ENCODE results near the gene LRIG1.

Gene LRIG1

GRCh38 chr3:66493458-66494099 is 7.2 kb downstream of the LRIG1 start:
- Mint-ChIP-seq H3K4me3 (peak overlapping the region in 1 of 3 experiments; percentile 37), H3K4me1 (peaks cover 84% of the 10 kb centered on the region), H3K36me3 (ENCODE audit: low read depth) (no peaks in the 10 kb centered on the region), H3K27me3 (ENCODE audit: low read depth) (peaks cover 9% of the 10 kb centered on the region), H3K9me3 (no peaks in the 10 kb centered on the region), H3K27ac (peak overlapping the region in 2 of 3 experiments; percentile 15 to 75)
- TF ChIP-seq CTCF (IDR thresholded peaks at IDR 0.05; ENCODE audit: unreplicated experiment in 3 of 3): no peak

- no peak for TF ChIP-seq CTCF (IDR thresholded peaks at IDR 0.05; ENCODE audit: unreplicated experiment in 3 of 3)
Observed at GRCh38 chr3:66492672-66493071, 8.2 kb downstream of the LRIG1 start.

GRCh38 chr3:66492071-66492470 is 8.8 kb downstream of the LRIG1 start:
- Mint-ChIP-seq H3K4me1 (peaks cover 79% of the 10 kb centered on the region), H3K27ac (peak overlapping the region in 2 of 3 experiments; percentile 32 to 44), H3K36me3 (ENCODE audit: low read depth) (no peaks in the 10 kb centered on the region), H3K27me3 (ENCODE audit: low read depth) (peaks cover 8% of the 10 kb centered on the region), H3K9me3 (no peaks in the 10 kb centered on the region), H3K4me3 (peak overlapping the region in 1 of 3 experiments; percentile 14)
- TF ChIP-seq CTCF (IDR thresholded peaks at IDR 0.05; ENCODE audit: unreplicated experiment in 3 of 3): no peak

More at GRCh38 chr3:66492672-66493071, 8.2 kb downstream of the LRIG1 start:
- Mint-ChIP-seq H3K27ac (peak overlapping the region in 1 of 3 experiments; percentile 44), H3K36me3 (ENCODE audit: low read depth) (no peaks in the 10 kb centered on the region), H3K27me3 (ENCODE audit: low read depth) (peaks cover 9% of the 10 kb centered on the region), H3K4me3 (no peak overlapping the region), H3K9me3 (no peaks in the 10 kb centered on the region), H3K4me1 (peaks cover 76% of the 10 kb centered on the region)

- TF ChIP-seq CTCF (IDR thresholded peaks at IDR 0.05; ENCODE audit: unreplicated experiment in 3 of 3): no peak
- Mint-ChIP-seq H3K27me3 (ENCODE audit: low read depth) (peaks cover 6% of the 10 kb centered on the region), H3K4me3 (peak overlapping the region in 1 of 3 experiments; percentile 54), H3K4me1 (peaks cover 79% of the 10 kb centered on the region), H3K9me3 (no peaks in the 10 kb centered on the region), H3K36me3 (ENCODE audit: low read depth) (no peaks in the 10 kb centered on the region), H3K27ac (peak overlapping the region; percentile 28 to 52 (median 42))
Observed at GRCh38 chr3:66490984-66491383, 9.8 kb downstream of the LRIG1 start.

- Mint-ChIP-seq H3K27ac (peak overlapping the region; percentile 43 to 50 (median 44)), H3K36me3 (ENCODE audit: low read depth) (no peaks in the 10 kb centered on the region), H3K9me3 (no peaks in the 10 kb centered on the region), H3K4me1 (peaks cover 79% of the 10 kb centered on the region), H3K4me3 (no peak overlapping the region), H3K27me3 (ENCODE audit: low read depth) (no peaks in the 10 kb centered on the region)
- TF ChIP-seq CTCF (IDR thresholded peaks at IDR 0.05; ENCODE audit: unreplicated experiment in 3 of 3): no peak
Observed at GRCh38 chr3:66490214-66490613, 10.6 kb downstream of the LRIG1 start.

- H3K4me3 Mint-ChIP-seq: no peak overlapping the region
- no peaks in the 10 kb centered on the region for H3K27me3 Mint-ChIP-seq (ENCODE audit: low read depth)
- peaks cover 76% of the 10 kb centered on the region for H3K4me1 Mint-ChIP-seq
- no peak for TF ChIP-seq CTCF (IDR thresholded peaks at IDR 0.05; ENCODE audit: unreplicated experiment in 3 of 3)
- no peaks in the 10 kb centered on the region for H3K36me3 Mint-ChIP-seq (ENCODE audit: low read depth)
- H3K9me3 Mint-ChIP-seq: no peaks in the 10 kb centered on the region
- H3K27ac Mint-ChIP-seq: no peak overlapping the region
Observed at GRCh38 chr3:66489581-66489980, 11.2 kb downstream of the LRIG1 start.

Data from nephron (organoid).